Caco-2 (cell line): ENCODE results near the gene ZNF519. TPM values are rescaled to one million over a fixed set of nuclear protein-coding genes. Genes with fewer than 3 reads are reported as not detected.
A peak's percentile ranks its signal among the peaks of the same experiment; 100 is the strongest.
"Not testable (repeated sequence)": the region's sequence is repeated elsewhere in the genome, so short reads cannot be mapped to it uniquely, and the experiment has no call there.

Source experiments
- BruUV-seq: library from RNA; stranded (reverse); fragments of 400-500 nt; replicated peaks from 2 replicates; lab custom pipeline; 2021; lab: Mats Ljungman, UMichigan
- CTCF ChIA-PET: fragments of 300-600 bp; sonication (Branson Sonifier 250); formaldehyde crosslinking; loops from one replicate; lab custom pipeline; 2022; ENCODE audit warnings: antibody characterized with exemption; lab: Charles Lee
- POLR2A ChIA-PET: fragments of 300-600 bp; sonication (Branson Sonifier 250); formaldehyde crosslinking; loops from one replicate; lab custom pipeline; 2022; ENCODE audit warnings: antibody characterized with exemption; lab: Charles Lee
- DNase-seq, 2 experiments: peaks; one replicate each; pipeline versions ENCODE4 v3.0.0 to v3.0.0-alpha.2; 2020 to 2022
- H3K27me3 ChIP-seq: replicated peaks from 2 replicates; pipeline ENCODE4 v1.6.0; 2011; ENCODE audit warnings: low read length; ENCODE audit not compliant: control insufficient read depth, insufficient read depth
- H3K36me3 ChIP-seq: 2 replicates; pipeline ENCODE4 v1.5.1; 2011; ENCODE audit warnings: low read length; ENCODE audit not compliant: control insufficient read depth, insufficient read depth
- H3K4me1 ChIP-seq: fragments of 250-450 bp; sonication (Bioruptor Pico); 2 replicates; pipeline ENCODE4 v1.5.1; 2020; ENCODE audit warnings: mild to moderate bottlenecking
- H3K4me3 ChIP-seq: 2 replicates; pipeline ENCODE4 v1.5.1; 2011; ENCODE audit warnings: low read depth, mild to moderate bottlenecking, control low read depth, low read length
- H3K9me3 ChIP-seq: fragments of 250-450 bp; sonication (Bioruptor Pico); 2 replicates; pipeline ENCODE4 v1.5.1; 2020; ENCODE audit warnings: mild to moderate bottlenecking, moderate library complexity
- H3K27ac Mint-ChIP-seq: one replicate; pipeline ENCODE4 v1.8.0; 2022; ENCODE audit warnings: mixed read lengths; ENCODE audit not compliant: unreplicated experiment
- H3K27me3 Mint-ChIP-seq: one replicate; pipeline ENCODE4 v1.8.0; 2022; ENCODE audit warnings: mixed read lengths; ENCODE audit not compliant: insufficient read depth, unreplicated experiment
- H3K36me3 Mint-ChIP-seq: one replicate; pipeline ENCODE4 v1.8.0; 2022; ENCODE audit warnings: mild to moderate bottlenecking, mixed read lengths; ENCODE audit not compliant: insufficient read depth, unreplicated experiment
- H3K4me1 Mint-ChIP-seq: one replicate; pipeline ENCODE4 v1.8.0; 2022; ENCODE audit warnings: low read depth, mixed read lengths; ENCODE audit not compliant: unreplicated experiment
- H3K4me3 Mint-ChIP-seq: one replicate; pipeline ENCODE4 v1.8.0; 2022; ENCODE audit warnings: mild to moderate bottlenecking, moderate library complexity, mixed read lengths; ENCODE audit not compliant: unreplicated experiment
- H3K9me3 Mint-ChIP-seq: one replicate; pipeline ENCODE4 v1.8.0; 2022; ENCODE audit warnings: mixed read lengths; ENCODE audit not compliant: unreplicated experiment
- CTCF ChIP-seq, 2 experiments: fragments of 200-600 bp in 1 of 2; IDR thresholded peaks; 1 replicate in 1 of 2; 2 replicates in 1 of 2; pipeline versions ENCODE4 v1.5.1 to v1.8.0; 2011 to 2022; ENCODE audit warnings: antibody characterized with exemption in 1 of 2, control low read depth in 1 of 2, inconsistent platforms in 1 of 2, low read depth in 1 of 2, low read length in 1 of 2, mild to moderate bottlenecking in 1 of 2, moderate library complexity in 1 of 2; ENCODE audit not compliant: insufficient read depth in 1 of 2, severe bottlenecking in 1 of 2, unreplicated experiment in 1 of 2
- intact Hi-C: fragments of 100-400 bp; cut with micrococcal nuclease; formaldehyde crosslinking; loops from one replicate; pipeline ENCODE4 v1.10.0; 2022; ENCODE audit not compliant: unreplicated experiment
- total RNA-seq: library from RNA; stranded (reverse); gene quantifications from 2 replicates; pipeline ENCODE4 v1.2.3, GENCODE V29; 2022

ZNF519 gene
- total RNA-seq, 1 experiment from 2014 or later: 22.3 TPM

GRCh38 chr18:14131696-14132270 lies 452 bp downstream of the ZNF519 start:
- H3K4me1 ChIP-seq, H3K27me3 ChIP-seq, intact Hi-C loops, DNase-seq, H3K4me1 Mint-ChIP-seq, CTCF ChIA-PET, H3K9me3 Mint-ChIP-seq, H3K27me3 Mint-ChIP-seq, H3K9me3 ChIP-seq, H3K36me3 ChIP-seq, POLR2A ChIA-PET: not testable (repeated sequence)
- H3K4me3 Mint-ChIP-seq: peak overlapping the region; percentile 88
- peak overlapping the region; percentile 84 for H3K27ac Mint-ChIP-seq
- BruUV-seq: TSS peak; percentile 76
- H3K4me3 ChIP-seq: peak overlapping the region; percentile 74
- H3K36me3 Mint-ChIP-seq: peaks cover 12% of the 10 kb centered on the region

GRCh38 chr18:14130804-14131203 lies 1.4 kb downstream of the ZNF519 start:
- H3K9me3 Mint-ChIP-seq, H3K4me3 ChIP-seq, H3K27me3 Mint-ChIP-seq, H3K36me3 ChIP-seq, H3K9me3 ChIP-seq, H3K4me1 ChIP-seq, CTCF ChIA-PET, POLR2A ChIA-PET, H3K27ac Mint-ChIP-seq, intact Hi-C loops, H3K27me3 ChIP-seq, DNase-seq, BruUV-seq, H3K4me1 Mint-ChIP-seq: not testable (repeated sequence)
- H3K4me3 Mint-ChIP-seq: peak overlapping the region; percentile 88
- H3K36me3 Mint-ChIP-seq: peaks cover 12% of the 10 kb centered on the region

- H3K9me3 Mint-ChIP-seq: no peaks in the 10 kb centered on the region
- H3K4me1 ChIP-seq: no peaks in the 10 kb centered on the region
- H3K27ac Mint-ChIP-seq: no peak overlapping the region
- POLR2A ChIA-PET: interaction anchor here (1.0 kb wide), 1 partner anchor 1241 kb away, joined by 5 read pairs; the partner anchor contains the start of gene PTPN2
- intact Hi-C loops: no loop called here
- no TSS peak for BruUV-seq
- H3K9me3 ChIP-seq: no peaks in the 10 kb centered on the region
- no peaks in the 10 kb centered on the region for H3K36me3 ChIP-seq
- no peak for TF ChIP-seq CTCF (IDR thresholded peaks at IDR 0.05; ENCODE audit: insufficient read depth in 1 of 2, low read depth in 1 of 2, low read length in 1 of 2, severe bottlenecking in 1 of 2, unreplicated experiment in 1 of 2)
- no peaks in the 10 kb centered on the region for H3K27me3 ChIP-seq
- no peak overlapping the region for H3K4me3 Mint-ChIP-seq
- CTCF ChIA-PET: no interaction called here
- H3K27me3 Mint-ChIP-seq: no peaks in the 10 kb centered on the region
- H3K36me3 Mint-ChIP-seq: peaks cover 11% of the 10 kb centered on the region
- H3K4me3 ChIP-seq: no peak overlapping the region
- no peak for DNase-seq
- peaks cover under 1% of the 10 kb centered on the region for H3K4me1 Mint-ChIP-seq
These were observed 7.5 kb downstream of the ZNF519 start for GRCh38 chr18:14124689-14125088.

GRCh38 chr18:14122097-14122496 lies 10.1 kb downstream of the ZNF519 start:
- no peaks in the 10 kb centered on the region for H3K9me3 Mint-ChIP-seq
- no peak overlapping the region for H3K4me3 Mint-ChIP-seq
- ChIA-PET CTCF (no interaction called here), POLR2A (no interaction called here)
- no peak for DNase-seq
- Histone ChIP-seq H3K36me3 (no peaks in the 10 kb centered on the region), H3K4me1 (no peaks in the 10 kb centered on the region), H3K4me3 (no peak overlapping the region), H3K9me3 (no peaks in the 10 kb centered on the region), H3K27me3 (no peaks in the 10 kb centered on the region)
- intact Hi-C loops: no loop called here
- H3K27me3 Mint-ChIP-seq: no peaks in the 10 kb centered on the region
- H3K27ac Mint-ChIP-seq: no peak overlapping the region
- no peak for TF ChIP-seq CTCF (IDR thresholded peaks at IDR 0.05; ENCODE audit: insufficient read depth in 1 of 2, low read depth in 1 of 2, low read length in 1 of 2, severe bottlenecking in 1 of 2, unreplicated experiment in 1 of 2)
- peaks cover 9% of the 10 kb centered on the region for H3K36me3 Mint-ChIP-seq
- no peaks in the 10 kb centered on the region for H3K4me1 Mint-ChIP-seq
- BruUV-seq: no TSS peak
